Measurements from ENCODE around the gene ARMC6.

DNA sequence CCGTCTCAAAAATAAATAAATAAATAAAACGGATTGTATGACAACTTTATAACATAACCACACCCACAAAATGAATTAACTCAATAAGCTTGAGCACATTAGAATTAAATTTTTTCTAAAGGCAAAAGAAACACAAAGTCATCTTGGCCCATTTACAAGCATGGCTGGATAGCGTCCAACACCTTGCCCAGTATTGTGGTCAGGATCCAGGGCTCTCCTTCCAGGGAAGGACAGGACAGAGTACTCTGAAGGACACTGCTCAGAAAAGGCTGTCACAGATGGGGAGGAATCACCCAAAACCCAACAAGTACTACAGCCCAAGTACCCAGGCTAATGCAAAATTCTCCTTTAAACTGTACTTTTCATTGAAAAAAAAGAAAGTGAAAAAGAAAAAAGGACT, 27.2 kb upstream of the ARMC6 start:
- TF ChIP-seq, protein P1, sequence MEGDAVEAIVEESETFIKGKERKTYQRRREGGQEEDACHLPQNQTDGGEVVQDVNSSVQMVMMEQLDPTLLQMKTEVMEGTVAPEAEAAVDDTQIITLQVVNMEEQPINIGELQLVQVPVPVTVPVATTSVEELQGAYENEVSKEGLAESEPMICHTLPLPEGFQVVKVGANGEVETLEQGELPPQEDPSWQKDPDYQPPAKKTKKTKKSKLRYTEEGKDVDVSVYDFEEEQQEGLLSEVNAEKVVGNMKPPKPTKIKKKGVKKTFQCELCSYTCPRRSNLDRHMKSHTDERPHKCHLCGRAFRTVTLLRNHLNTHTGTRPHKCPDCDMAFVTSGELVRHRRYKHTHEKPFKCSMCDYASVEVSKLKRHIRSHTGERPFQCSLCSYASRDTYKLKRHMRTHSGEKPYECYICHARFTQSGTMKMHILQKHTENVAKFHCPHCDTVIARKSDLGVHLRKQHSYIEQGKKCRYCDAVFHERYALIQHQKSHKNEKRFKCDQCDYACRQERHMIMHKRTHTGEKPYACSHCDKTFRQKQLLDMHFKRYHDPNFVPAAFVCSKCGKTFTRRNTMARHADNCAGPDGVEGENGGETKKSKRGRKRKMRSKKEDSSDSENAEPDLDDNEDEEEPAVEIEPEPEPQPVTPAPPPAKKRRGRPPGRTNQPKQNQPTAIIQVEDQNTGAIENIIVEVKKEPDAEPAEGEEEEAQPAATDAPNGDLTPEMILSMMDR (IDR thresholded peaks at IDR 0.05): no peak
- no peak for TF ChIP-seq POLR2A (IDR thresholded peaks at IDR 0.05)

Measured in gastroesophageal sphincter (tissue), 3 donors.